Esophagus squamous epithelium (tissue), 5 donors: ENCODE results near the gene HS6ST2. TPM values are rescaled to one million over a fixed set of nuclear protein-coding genes. Genes with fewer than 3 reads are reported as not detected.

Experiments used
- DNase-seq: peaks from one replicate; lab custom pipeline; 2025; lab: John Stamatoyannopoulos, UW
- H3K27ac ChIP-seq, 4 donors: fragments of 200-600 bp; sonication (generic); one replicate each; pipeline ENCODE4 v1.5.1; 2016 to 2019; ENCODE audit warnings: mild to moderate bottlenecking in 1 of 4
- H3K27me3 ChIP-seq, 4 donors: fragments of 200-600 bp; sonication (generic); 1 replicate in 3 of 4; 2 replicates in 1 of 4; pipeline versions ENCODE4 v1.5.1 to v1.6.0; 2017 to 2021; ENCODE audit warnings: antibody characterized with exemption in 1 of 4
- H3K36me3 ChIP-seq, 3 donors: fragments of 200-600 bp; sonication (generic); one replicate each; pipeline ENCODE4 v1.5.1; 2016 to 2019
- H3K4me1 ChIP-seq, 3 donors: fragments of 200-600 bp; sonication (generic); one replicate each; pipeline ENCODE4 v1.5.1; 2017 to 2019
- H3K4me3 ChIP-seq, 4 donors: fragments of 200-600 bp; sonication (generic); 1 replicate in 3 of 4; 2 replicates in 1 of 4; pipeline ENCODE4 v1.5.1; 2016 to 2019; ENCODE audit warnings: mild to moderate bottlenecking in 2 of 4, moderate library complexity in 1 of 4
- H3K9me3 ChIP-seq, 3 donors: fragments of 200-600 bp; sonication (generic); one replicate each; pipeline ENCODE4 v1.5.1; 2016 to 2019
- POLR2A ChIP-seq, 4 donors: fragments of 450-650 bp; IDR thresholded peaks; one replicate each; pipeline ENCODE4 v1.6.1; 2017; ENCODE audit warnings: antibody characterized with exemption in 4 of 4, mild to moderate bottlenecking in 4 of 4, moderate library complexity in 3 of 4
- WGBS, 2 donors: methylation state at CpG; one replicate each; pipeline ENCODE4 v1.1.5; 2018; 5-methylcytosine and 5-hydroxymethylcytosine counted together
- intact Hi-C: fragments of 100-400 bp; cut with DNase I; formaldehyde crosslinking; loops from one replicate; pipeline ENCODE4 v1.15.0; 2022
- total RNA-seq, 4 donors: library from RNA; depleted of rRNA; stranded (reverse); fragments of >200 nt; gene quantifications; one replicate each; pipeline ENCODE4 v1.1.0, GENCODE V29; 2016
- TF ChIP-seq, protein P1 (sequence below), 6 experiments: fragments of 450-650 bp in 4 of 6; fragments of 200-600 bp in 2 of 6; sonication (generic) in 2 of 6; IDR thresholded peaks; one replicate each; pipeline ENCODE4 v1.5.1; 2016 to 2019; ENCODE audit warnings: antibody characterized with exemption in 6 of 6, mild to moderate bottlenecking in 4 of 6, moderate library complexity in 4 of 6
- donor health status: DM: yes; HTN: yes; CAD: no.

HS6ST2 gene
- total RNA-seq, 4 donors from 2014 or later, result 6.3 to 9.0 (median 7.1) TPM

DNA sequence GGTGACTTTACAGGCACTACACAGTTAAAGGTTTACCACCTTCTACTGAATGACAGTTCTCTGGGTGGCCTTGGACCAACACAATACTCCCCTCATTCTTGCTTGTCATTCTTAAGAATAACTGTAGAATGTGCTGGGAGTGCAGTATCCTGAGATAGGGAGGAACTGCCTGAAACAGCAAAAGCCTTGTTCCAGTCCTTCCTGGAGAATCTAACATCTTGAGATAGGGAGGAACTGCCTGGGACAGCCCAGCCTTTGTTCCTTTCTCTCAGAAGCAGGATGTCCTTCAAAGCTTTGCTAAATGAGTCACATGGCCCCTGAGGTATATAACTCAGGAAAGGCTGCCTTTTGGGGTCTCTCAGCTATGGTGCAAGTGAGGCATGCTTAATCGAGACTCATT, 323.9 kb downstream of the HS6ST2 start:
- no peaks in the 10 kb centered on the region for H3K9me3 ChIP-seq
- H3K4me3 ChIP-seq, result no peak overlapping the region
- H3K27ac ChIP-seq, result no peak overlapping the region
- no peaks in the 10 kb centered on the region for H3K4me1 ChIP-seq
- no peaks in the 10 kb centered on the region for H3K27me3 ChIP-seq
- intact Hi-C loops, result no loop called here
- WGBS, 2 donors, result 40% methylated on average over 1 of the region's 1 CpG; no CpG with 5 or more reads in 1 of the 2 donors
- H3K36me3 ChIP-seq, result no peaks in the 10 kb centered on the region
- DNase-seq, result no peak
- TF ChIP-seq, protein P1, sequence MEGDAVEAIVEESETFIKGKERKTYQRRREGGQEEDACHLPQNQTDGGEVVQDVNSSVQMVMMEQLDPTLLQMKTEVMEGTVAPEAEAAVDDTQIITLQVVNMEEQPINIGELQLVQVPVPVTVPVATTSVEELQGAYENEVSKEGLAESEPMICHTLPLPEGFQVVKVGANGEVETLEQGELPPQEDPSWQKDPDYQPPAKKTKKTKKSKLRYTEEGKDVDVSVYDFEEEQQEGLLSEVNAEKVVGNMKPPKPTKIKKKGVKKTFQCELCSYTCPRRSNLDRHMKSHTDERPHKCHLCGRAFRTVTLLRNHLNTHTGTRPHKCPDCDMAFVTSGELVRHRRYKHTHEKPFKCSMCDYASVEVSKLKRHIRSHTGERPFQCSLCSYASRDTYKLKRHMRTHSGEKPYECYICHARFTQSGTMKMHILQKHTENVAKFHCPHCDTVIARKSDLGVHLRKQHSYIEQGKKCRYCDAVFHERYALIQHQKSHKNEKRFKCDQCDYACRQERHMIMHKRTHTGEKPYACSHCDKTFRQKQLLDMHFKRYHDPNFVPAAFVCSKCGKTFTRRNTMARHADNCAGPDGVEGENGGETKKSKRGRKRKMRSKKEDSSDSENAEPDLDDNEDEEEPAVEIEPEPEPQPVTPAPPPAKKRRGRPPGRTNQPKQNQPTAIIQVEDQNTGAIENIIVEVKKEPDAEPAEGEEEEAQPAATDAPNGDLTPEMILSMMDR (IDR thresholded peaks at IDR 0.05), result no peak
- no peak for TF ChIP-seq POLR2A (IDR thresholded peaks at IDR 0.05)

DNA sequence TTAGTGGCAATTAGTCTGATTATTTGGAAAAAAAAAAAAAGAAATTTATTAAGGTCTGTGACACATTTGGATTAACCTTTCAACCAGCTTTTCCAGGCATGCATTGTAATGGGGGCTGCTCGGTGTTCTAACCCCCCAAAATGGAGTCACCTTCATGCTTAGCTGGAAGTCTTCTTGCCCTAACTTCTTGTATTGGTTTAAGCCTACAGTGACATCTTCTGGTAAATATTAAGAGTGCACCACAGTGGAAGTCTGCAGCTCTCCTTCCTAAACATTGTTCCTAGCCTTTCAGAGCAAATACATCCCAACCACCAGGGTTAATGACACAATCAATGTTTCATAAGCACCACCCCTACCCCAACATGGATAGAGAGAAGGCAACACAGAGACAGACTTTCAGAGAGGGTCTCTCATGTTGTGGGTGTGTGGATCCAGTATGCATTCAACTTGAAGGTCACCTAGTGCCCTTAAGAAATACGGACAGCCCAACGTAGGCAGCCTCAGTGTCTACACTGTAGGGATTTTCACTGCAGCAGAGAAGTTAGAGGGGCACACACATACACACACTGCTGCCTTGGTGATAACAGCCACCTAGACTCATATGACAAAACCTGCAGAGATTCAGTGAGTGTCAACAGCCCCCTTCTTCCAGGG, 326.7 kb downstream of the HS6ST2 start:
- intact Hi-C loops, result no loop called here
- H3K27ac ChIP-seq, result no peak overlapping the region
- H3K4me1 ChIP-seq, result no peaks in the 10 kb centered on the region
- H3K36me3 ChIP-seq, result no peaks in the 10 kb centered on the region
- DNase-seq, result no peak
- no peaks in the 10 kb centered on the region for H3K9me3 ChIP-seq
- TF ChIP-seq, protein P1 (IDR thresholded peaks at IDR 0.05), result peak in 4 of 6 experiments; percentile 13 to 50 (median 46)
- no peak for TF ChIP-seq POLR2A (IDR thresholded peaks at IDR 0.05)
- WGBS, 2 donors, result 0 to 32% methylated on average over 1 to 3 of the region's 3 CpGs
- H3K4me3 ChIP-seq, result no peak overlapping the region
- H3K27me3 ChIP-seq, result no peaks in the 10 kb centered on the region

DNA sequence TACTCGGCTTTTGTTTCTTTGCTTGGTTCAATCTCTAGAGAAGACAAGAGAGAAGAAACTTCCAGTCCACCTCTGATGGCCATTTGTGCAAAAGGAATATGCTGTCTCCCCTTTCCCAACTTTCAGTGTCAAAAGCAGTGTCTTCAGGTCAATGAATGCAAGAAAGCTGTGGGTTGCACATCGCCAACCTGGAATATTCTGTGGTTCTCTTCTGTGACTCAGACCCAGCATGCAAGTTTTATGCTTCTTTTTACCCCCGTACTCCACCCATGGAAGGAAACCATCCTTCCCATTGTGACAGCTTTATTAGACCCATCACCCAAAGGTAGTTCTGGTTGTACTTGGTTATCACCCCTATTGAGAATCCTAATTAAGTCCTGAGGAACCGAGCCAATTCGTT, 334.0 kb downstream of the HS6ST2 start:
- no peaks in the 10 kb centered on the region for H3K4me1 ChIP-seq
- H3K9me3 ChIP-seq, result no peaks in the 10 kb centered on the region
- intact Hi-C loops, result no loop called here
- no peak for TF ChIP-seq POLR2A (IDR thresholded peaks at IDR 0.05)
- TF ChIP-seq, protein P1 (IDR thresholded peaks at IDR 0.05), result no peak
- H3K27me3 ChIP-seq, result no peaks in the 10 kb centered on the region
- H3K36me3 ChIP-seq, result no peaks in the 10 kb centered on the region
- no peak overlapping the region for H3K4me3 ChIP-seq
- 69 to 93% methylated on average over 3 to 5 of the region's 5 CpGs for WGBS, 2 donors
- H3K27ac ChIP-seq, result no peak overlapping the region
- DNase-seq, result no peak

DNA sequence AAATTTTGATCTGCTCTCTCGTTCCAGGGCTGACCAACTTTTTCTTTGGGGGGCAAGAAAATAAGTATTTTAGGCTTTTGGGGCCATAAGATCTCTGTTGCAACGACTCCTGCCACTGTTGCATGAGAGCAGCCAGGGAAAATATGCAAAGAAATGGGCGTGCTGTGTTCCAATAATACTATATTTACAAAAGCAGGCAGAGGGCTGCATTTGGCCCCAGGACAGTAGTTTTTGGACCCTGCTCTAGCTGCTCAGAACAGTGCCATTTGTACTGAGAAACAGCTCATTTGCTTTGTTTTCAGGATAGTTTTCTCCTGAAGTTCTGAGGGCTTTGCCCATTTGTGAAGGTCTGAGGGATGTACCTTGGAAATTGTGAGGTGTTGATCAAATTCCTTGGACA, 334.5 kb downstream of the HS6ST2 start:
- no peak overlapping the region for H3K27ac ChIP-seq
- no peaks in the 10 kb centered on the region for H3K27me3 ChIP-seq
- no peak for DNase-seq
- WGBS, 2 donors, result 25 to 44% methylated on average over 3 of the region's 3 CpGs
- H3K4me3 ChIP-seq, result no peak overlapping the region
- H3K4me1 ChIP-seq, result no peaks in the 10 kb centered on the region
- intact Hi-C loops, result no loop called here
- no peaks in the 10 kb centered on the region for H3K9me3 ChIP-seq
- H3K36me3 ChIP-seq, result no peaks in the 10 kb centered on the region
- TF ChIP-seq, protein P1 (IDR thresholded peaks at IDR 0.05), result no peak
- TF ChIP-seq POLR2A (IDR thresholded peaks at IDR 0.05), result no peak

DNA sequence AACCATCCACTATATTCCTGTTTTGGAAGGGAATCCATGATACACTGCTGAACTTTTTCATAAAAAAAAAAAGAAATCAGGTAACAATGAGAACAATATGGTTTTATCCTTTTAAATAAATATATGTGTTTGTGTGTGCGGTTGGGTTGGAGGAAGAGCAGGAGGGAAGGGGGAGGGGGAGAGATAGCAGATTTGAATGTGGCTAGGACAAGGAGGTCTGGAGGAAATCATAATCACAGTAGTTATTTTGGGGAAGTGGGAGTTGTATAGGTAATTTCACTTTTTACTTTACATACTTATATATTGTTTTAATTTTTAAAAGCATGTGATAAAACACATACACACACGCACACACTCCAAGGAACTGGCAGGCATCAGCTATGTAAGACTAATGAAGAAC, 335.1 kb downstream of the HS6ST2 start:
- Histone ChIP-seq H3K9me3 (no peaks in the 10 kb centered on the region), H3K27ac (no peak overlapping the region), H3K27me3 (no peaks in the 10 kb centered on the region), H3K4me3 (no peak overlapping the region), H3K36me3 (no peaks in the 10 kb centered on the region), H3K4me1 (no peaks in the 10 kb centered on the region)
- intact Hi-C loops, result no loop called here
- DNase-seq, result no peak
- TF ChIP-seq POLR2A (IDR thresholded peaks at IDR 0.05), result no peak
- WGBS, 2 donors, result 66 to 71% methylated on average over 2 of the region's 2 CpGs
